Thyroid gland (tissue), 4 donors: ENCODE data around the gene LRFN2. TPM values are rescaled to one million over a fixed set of nuclear protein-coding genes. Genes with fewer than 3 reads are reported as not detected.

Experiments
- DNase-seq, 2 donors: peaks; one replicate each; pipeline ENCODE4 v3.0.0-alpha.2; 2019
- H3K27ac ChIP-seq, 3 donors: fragments of 200-600 bp; sonication (generic); 1 replicate in 2 of 3; 2 replicates in 1 of 3; pipeline ENCODE4 v1.5.1; 2016 to 2019; ENCODE audit warnings: mild to moderate bottlenecking in 1 of 3, moderate library complexity in 1 of 3
- H3K27me3 ChIP-seq: fragments of 200-600 bp; sonication (generic); one replicate; pipeline ENCODE4 v1.5.1; 2019
- H3K36me3 ChIP-seq, 2 donors: fragments of 200-600 bp; sonication (generic); one replicate each; pipeline ENCODE4 v1.5.1; 2016 to 2019
- H3K4me1 ChIP-seq, 2 donors: fragments of 200-600 bp; sonication (generic); one replicate each; pipeline ENCODE4 v1.5.1; 2017 to 2019
- H3K4me3 ChIP-seq, 3 donors: fragments of 200-600 bp; sonication (generic); replicated peaks in 1 of 3; 1 replicate in 2 of 3; 2 replicates in 1 of 3; pipeline ENCODE4 v1.5.1; 2016; ENCODE audit warnings: mild to moderate bottlenecking in 1 of 3
- H3K9me3 ChIP-seq: fragments of 200-600 bp; sonication (generic); one replicate; pipeline ENCODE4 v1.5.1; 2017
- POLR2A ChIP-seq, 2 donors: fragments of 450-650 bp; IDR thresholded peaks; one replicate each; pipeline ENCODE4 v1.6.1; 2017; ENCODE audit warnings: antibody characterized with exemption in 2 of 2, mild to moderate bottlenecking in 2 of 2, moderate library complexity in 1 of 2
- WGBS, 2 donors: methylation state at CpG; one replicate each; pipeline ENCODE4 v1.1.5; 2017; 5-methylcytosine and 5-hydroxymethylcytosine counted together
- intact Hi-C: fragments of 100-400 bp; cut with DNase I; formaldehyde crosslinking; loops from one replicate; pipeline ENCODE4 v1.15.1; 2023
- total RNA-seq, 4 donors: library from RNA; depleted of rRNA; stranded (reverse); fragments of >200 nt; gene quantifications; one replicate each; pipeline ENCODE4 v1.2.3, GENCODE V29; 2016
- TF ChIP-seq, protein P1 (sequence below), 6 experiments: fragments of 200-600 bp in 3 of 6; fragments of 450-650 bp in 3 of 6; sonication (generic) in 3 of 6; IDR thresholded peaks; one replicate each; pipeline ENCODE4 v1.5.1; 2016 to 2019; ENCODE audit warnings: antibody characterized with exemption in 6 of 6, mild to moderate bottlenecking in 2 of 6, inconsistent platforms in 1 of 6, moderate library complexity in 1 of 6

LRFN2 gene
- total RNA-seq, 4 donors from 2014 or later = 0.13 TPM; not detected in 3

DNA sequence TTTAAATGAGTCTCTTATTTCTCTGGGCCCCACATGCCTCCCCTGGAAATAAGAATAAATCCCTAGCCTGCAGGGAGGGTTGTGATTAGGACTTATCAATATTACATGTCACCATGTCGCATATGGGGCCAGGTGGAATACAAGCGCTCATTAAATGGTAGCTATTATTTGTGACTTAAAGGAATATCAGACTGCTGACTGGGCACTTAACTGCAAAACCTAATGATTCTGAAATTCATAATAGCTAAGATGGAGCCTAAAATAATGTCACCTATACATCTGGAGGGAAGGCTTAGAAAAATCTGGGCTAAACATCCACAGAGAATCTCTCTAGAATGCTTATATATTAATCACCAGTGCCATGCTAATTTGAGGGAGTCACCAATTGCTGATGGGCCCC, 106.5 kb downstream of the LRFN2 start:
- H3K27me3 ChIP-seq = no peaks in the 10 kb centered on the region
- no peaks in the 10 kb centered on the region for H3K36me3 ChIP-seq
- WGBS, 2 donors = 98 to 100% methylated on average over 2 of the region's 2 CpGs
- no peak overlapping the region for H3K27ac ChIP-seq
- no peaks in the 10 kb centered on the region for H3K4me1 ChIP-seq
- intact Hi-C loops = no loop called here
- TF ChIP-seq, protein P1, sequence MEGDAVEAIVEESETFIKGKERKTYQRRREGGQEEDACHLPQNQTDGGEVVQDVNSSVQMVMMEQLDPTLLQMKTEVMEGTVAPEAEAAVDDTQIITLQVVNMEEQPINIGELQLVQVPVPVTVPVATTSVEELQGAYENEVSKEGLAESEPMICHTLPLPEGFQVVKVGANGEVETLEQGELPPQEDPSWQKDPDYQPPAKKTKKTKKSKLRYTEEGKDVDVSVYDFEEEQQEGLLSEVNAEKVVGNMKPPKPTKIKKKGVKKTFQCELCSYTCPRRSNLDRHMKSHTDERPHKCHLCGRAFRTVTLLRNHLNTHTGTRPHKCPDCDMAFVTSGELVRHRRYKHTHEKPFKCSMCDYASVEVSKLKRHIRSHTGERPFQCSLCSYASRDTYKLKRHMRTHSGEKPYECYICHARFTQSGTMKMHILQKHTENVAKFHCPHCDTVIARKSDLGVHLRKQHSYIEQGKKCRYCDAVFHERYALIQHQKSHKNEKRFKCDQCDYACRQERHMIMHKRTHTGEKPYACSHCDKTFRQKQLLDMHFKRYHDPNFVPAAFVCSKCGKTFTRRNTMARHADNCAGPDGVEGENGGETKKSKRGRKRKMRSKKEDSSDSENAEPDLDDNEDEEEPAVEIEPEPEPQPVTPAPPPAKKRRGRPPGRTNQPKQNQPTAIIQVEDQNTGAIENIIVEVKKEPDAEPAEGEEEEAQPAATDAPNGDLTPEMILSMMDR (IDR thresholded peaks at IDR 0.05) = no peak
- TF ChIP-seq POLR2A (IDR thresholded peaks at IDR 0.05) = no peak
- no peaks in the 10 kb centered on the region for H3K9me3 ChIP-seq
- no peak overlapping the region for H3K4me3 ChIP-seq
- DNase-seq = no peak

DNA sequence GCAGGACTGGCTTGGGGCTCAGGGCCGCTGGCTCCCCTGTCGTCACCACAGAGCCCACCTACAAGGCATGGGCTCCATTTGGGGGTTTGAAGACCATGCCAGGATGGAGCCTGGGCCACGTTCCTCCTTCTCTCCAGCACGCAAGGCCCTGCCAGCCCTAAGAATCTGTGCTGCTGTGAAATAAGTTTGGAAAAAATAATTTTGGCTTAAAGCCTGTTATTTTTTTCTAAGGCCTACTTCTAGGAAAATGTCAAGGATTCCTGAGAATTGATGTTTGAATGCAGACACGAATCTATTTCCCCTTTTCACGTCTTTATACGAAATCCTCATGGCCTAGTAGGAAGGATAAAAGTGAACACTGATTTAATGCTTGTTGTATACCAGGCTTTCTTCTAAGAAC, 107.5 kb downstream of the LRFN2 start:
- TF ChIP-seq, protein P1 (IDR thresholded peaks at IDR 0.05) = no peak
- no peak for TF ChIP-seq POLR2A (IDR thresholded peaks at IDR 0.05)
- intact Hi-C loops = no loop called here
- H3K36me3 ChIP-seq = no peaks in the 10 kb centered on the region
- DNase-seq = no peak
- 70 to 72% methylated on average over 7 of the region's 7 CpGs for WGBS, 2 donors
- H3K4me3 ChIP-seq = no peak overlapping the region
- no peaks in the 10 kb centered on the region for H3K27me3 ChIP-seq
- H3K9me3 ChIP-seq = no peaks in the 10 kb centered on the region
- no peak overlapping the region for H3K27ac ChIP-seq
- no peaks in the 10 kb centered on the region for H3K4me1 ChIP-seq

DNA sequence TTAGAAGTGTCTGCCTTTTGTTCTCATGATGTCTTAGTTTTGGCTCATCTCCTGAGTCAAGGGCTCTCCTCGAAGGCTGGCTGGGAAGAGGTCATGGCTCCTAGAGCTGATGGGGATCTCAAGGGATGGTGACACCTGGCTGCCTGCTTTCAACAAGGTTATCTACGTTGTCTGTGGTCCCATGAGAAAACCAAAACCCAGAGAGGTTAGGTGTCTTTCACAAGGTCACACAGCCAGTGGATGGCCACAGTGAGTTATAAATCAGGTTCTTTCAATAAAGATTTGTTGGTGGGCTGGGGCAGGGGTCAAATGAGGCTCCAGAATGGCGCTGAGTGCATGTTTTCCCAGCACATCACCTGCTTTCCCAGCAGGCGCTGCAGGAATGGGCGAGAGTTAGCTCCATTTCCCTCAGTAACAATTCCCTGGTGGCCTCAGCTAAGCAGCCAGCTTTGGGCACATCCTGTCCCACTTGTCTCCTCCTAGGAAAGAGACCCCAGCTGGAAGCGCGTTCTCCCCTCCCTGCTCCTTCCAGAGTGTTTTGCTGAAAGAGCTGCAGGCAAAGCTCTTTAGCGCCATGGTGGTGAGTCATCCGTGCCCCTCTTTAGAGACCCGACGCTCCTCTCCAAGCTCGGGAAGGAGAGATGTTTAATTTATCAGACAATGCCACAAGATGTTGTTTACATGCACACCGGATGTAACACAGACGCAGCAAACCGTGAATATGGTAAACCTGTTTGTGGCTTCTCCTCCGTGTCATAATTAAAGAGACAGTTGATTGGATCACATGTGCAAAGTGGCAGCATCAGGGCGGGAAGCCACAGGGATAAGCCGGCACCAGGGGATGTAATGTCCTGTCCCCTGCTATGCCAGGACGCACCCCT, 109.7 kb downstream of the LRFN2 start:
- WGBS, 2 donors = 29% methylated on average over 13 to 19 of the region's 19 CpGs
- intact Hi-C loops = no loop called here
- Histone ChIP-seq H3K27ac (no peak overlapping the region), H3K4me3 (no peak overlapping the region), H3K36me3 (no peaks in the 10 kb centered on the region), H3K4me1 (no peaks in the 10 kb centered on the region), H3K9me3 (no peaks in the 10 kb centered on the region), H3K27me3 (no peaks in the 10 kb centered on the region)
- TF ChIP-seq, protein P1 (IDR thresholded peaks at IDR 0.05) = no peak
- no peak for TF ChIP-seq POLR2A (IDR thresholded peaks at IDR 0.05)
- DNase-seq = no peak

DNA sequence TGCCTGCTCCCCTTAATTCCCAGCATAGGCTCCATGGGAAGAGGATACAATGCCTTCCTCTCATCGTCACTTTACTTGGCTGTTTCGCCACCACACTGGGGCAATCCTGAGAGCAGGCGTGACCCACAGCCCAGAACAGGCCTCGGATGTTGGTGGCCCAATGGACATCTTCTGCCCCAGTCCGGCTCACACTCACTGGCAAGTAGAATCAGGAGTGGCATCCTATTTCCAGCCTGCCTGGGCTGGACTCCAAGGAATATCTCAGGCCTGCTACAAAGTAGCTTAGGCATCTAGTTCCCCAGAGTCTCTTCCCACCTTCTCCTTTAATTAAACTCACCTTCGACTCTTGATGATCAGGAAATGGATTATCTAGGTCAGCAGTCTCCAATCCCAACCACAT, 110.5 kb downstream of the LRFN2 start:
- intact Hi-C loops = no loop called here
- WGBS, 2 donors = 94 to 96% methylated on average over 6 of the region's 6 CpGs

DNA sequence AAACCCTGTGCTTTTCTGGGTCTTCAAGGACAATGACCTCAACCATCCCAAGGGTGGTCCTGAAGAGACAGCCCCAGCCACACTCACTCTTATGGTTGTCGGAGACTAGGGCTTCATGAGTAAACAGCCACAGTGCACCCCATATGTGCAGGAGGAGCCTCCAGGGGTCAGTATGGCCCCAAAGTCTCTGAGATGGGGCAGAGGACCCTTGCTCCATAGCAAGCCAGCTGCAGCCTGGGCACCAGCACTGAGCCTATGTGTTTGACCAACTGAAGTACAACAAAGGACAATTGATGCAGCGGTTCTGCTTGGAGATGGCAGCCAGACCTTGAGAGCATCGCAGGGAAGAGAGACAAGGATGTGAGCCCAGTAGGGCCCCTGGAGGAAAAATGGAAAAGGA, 112.2 kb downstream of the LRFN2 start:
- 92 to 98% methylated on average over 3 of the region's 3 CpGs for WGBS, 2 donors

More for the DNA sequence above, 110.5 kb downstream of the LRFN2 start:
- Histone ChIP-seq H3K4me1 (no peaks in the 10 kb centered on the region), H3K27ac (no peak overlapping the region), H3K27me3 (no peaks in the 10 kb centered on the region), H3K36me3 (no peaks in the 10 kb centered on the region), H3K9me3 (no peaks in the 10 kb centered on the region), H3K4me3 (no peak overlapping the region)
- TF ChIP-seq, protein P1 (IDR thresholded peaks at IDR 0.05) = no peak
- no peak for TF ChIP-seq POLR2A (IDR thresholded peaks at IDR 0.05)
- no peak for DNase-seq

More for the DNA sequence above, 112.2 kb downstream of the LRFN2 start:
- intact Hi-C loops = no loop called here
- Histone ChIP-seq H3K9me3 (no peaks in the 10 kb centered on the region), H3K27me3 (no peaks in the 10 kb centered on the region), H3K4me3 (no peak overlapping the region), H3K4me1 (no peaks in the 10 kb centered on the region), H3K27ac (no peak overlapping the region), H3K36me3 (no peaks in the 10 kb centered on the region)
- no peak for DNase-seq
- TF ChIP-seq, protein P1 (IDR thresholded peaks at IDR 0.05) = no peak
- no peak for TF ChIP-seq POLR2A (IDR thresholded peaks at IDR 0.05)
